ENCODE measurements around the gene ITK.

- TF ChIP-seq CTCF (IDR thresholded peaks at IDR 0.05), result no peak
- no peak for TF ChIP-seq POLR2A (IDR thresholded peaks at IDR 0.05)
Observed at GRCh38 chr5:157273131-157273556, 92.5 kb downstream of the ITK start.
